Medulla oblongata (tissue), 1 donor: ENCODE measurements around the gene NR0B2.

Experiments
- DNase-seq: peaks from one replicate; pipeline ENCODE4 v3.0.0-alpha.2; 2015; ENCODE audit errors: extremely low spot score

Gene NR0B2

DNA sequence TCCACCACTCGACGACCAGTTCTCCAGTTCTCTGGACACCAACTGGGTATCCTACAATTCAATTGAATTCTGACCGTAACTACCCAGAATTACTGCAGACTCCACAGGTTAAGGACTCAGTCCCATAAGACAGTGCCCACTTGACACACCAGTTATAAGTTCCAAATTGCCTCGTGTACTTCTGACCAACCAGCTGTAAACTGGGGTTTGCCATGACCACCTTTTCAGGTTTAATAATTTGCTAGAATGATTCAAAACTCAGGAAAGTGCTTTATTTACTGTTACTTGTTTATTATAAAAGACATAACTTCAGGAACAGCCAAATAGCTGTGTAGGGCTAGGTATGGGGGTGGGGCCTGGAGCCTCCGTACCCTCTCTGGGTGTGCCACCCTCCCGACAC, 23.0 kb upstream of the NR0B2 start:
- no peak for DNase-seq

- peak; percentile 20 for DNase-seq
These were observed 18.8 kb upstream of the NR0B2 start for GRCh38 chr1:26932531-26932930.

GRCh38 chr1:26923711-26924110, 9.9 kb upstream of the NR0B2 start:
- no peak for DNase-seq

- DNase-seq, result no peak
These were observed 9.1 kb upstream of the NR0B2 start for GRCh38 chr1:26922901-26923300.

DNA sequence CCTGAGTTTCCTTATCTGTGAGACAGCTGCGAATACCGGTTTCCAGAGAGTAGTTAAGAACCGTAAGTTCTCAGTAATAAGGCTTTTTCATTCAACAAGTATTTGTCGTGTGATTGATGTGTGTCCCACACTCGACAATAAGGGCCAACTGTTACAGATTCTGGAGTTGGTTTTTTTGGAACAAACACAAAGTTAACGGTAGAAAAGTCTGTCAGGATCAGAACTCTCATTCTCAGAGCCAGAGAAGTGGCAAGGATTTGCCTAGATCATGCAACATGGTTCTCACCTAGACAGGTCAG, 8.6 kb upstream of the NR0B2 start:
- no peak for DNase-seq

DNA sequence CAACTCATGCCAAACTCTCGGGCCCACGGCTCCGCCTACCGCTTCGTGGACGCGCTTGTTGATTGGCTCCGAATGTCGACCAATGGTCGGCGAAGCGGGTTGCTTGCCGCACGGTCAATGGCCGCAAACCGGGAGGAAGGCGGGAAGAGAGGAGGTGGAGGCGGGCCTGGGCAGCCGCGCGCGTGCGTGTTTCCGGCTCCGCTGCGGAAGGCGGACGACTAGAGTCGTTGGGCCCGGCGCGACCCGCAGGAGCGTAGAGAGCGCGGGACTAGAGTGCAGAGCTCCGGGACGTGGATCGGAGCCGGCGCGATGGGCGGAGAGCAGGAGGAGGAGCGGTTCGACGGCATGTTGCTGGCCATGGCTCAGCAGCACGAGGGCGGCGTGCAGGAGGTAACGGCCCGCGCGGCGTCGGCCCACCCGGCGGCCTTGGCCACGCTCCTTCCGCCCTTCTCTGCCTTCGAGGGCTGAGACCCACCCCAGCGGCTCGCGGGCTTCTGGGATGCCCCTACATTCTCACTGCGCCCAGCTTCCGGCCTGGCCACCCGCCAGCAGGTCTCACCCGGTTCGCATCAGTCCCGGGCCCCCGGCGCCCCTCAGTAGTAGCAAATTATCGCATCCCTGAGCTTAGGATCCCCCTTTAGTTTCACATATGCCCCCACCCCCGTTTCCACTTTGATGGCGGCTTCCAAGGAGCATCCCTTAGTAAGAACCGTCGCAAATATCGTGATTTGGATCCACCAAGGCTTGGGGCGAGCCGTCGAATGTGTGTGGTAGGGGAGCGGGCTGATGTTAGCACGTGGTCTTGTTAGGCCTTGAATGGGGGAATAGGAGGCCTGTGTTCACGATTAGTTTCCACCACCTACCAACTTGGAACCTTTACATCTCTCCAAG, 8.0 kb upstream of the NR0B2 start, which contains the start of gene NUDC:
NUDC (plus strand) TSS at position 204 of the 891 bp plus-strand sequence; CDS start at position 310, 106 bp downstream.
- DNase-seq, result peak; percentile 99

DNA sequence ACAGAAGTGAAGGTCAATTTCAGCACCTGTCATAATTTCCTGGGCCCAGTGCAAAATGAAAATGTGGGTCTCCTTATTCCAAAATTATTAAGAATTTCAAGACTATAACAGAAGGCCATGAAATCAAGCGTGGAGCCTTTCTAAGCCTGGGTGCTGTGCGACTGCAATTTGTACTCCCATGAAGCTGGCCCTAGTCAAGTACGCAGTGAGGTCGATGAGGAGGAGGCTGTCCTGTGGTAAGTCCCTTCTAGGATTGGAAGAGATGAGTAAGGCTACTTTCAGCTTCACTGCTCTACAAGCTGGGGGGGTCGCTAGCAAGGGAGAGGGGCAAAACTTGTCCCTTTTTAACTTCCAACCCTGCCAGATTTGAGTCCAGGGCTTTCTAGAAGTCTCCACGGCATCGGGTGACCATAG, 7.4 kb upstream of the NR0B2 start:
- no peak for DNase-seq

GRCh38 chr1:26915204-26915842, 1.5 kb upstream of the NR0B2 start:
- no peak for DNase-seq

DNA sequence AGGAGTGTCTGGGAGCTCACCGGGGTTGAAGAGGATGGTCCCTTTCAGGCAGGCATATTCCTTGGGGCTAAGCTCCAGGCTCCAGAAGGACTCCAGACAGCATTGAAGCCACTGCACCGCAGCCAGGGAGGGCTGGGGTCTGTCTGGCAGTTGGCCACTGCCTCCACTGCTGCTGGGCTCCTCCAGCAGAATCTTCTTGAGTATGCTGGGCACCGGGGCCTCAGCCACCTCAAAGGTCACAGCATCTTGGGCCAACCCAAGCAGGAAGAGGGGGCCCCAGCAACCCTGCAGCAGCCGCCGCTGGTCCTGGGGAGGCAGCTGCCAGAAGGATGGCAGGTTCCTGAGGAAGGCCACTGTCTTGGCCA, 404 bp downstream of the NR0B2 start:
- no peak for DNase-seq

DNA sequence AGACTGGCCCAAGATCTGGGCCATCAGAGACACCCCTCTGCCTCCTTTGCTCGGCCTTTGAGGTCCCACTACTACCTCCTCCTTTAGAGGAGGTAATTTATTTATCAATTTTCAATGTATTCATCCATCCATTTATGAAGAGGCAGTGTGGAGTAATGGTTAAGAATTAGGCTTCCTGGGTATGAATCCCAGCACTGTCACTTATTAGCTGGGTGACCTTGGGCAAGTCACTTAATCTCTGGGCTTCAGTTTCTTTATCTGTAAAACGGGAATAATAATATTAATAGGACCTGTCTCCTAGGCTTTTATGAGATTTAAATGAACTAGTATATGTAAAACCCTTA, 1.7 kb downstream of the NR0B2 start:
- DNase-seq, result no peak

GRCh38 chr1:26911399-26912146, 2.2 kb downstream of the NR0B2 start:
- no peak for DNase-seq

GRCh38 chr1:26910343-26911160, 3.2 kb downstream of the NR0B2 start:
- DNase-seq, result no peak

DNA sequence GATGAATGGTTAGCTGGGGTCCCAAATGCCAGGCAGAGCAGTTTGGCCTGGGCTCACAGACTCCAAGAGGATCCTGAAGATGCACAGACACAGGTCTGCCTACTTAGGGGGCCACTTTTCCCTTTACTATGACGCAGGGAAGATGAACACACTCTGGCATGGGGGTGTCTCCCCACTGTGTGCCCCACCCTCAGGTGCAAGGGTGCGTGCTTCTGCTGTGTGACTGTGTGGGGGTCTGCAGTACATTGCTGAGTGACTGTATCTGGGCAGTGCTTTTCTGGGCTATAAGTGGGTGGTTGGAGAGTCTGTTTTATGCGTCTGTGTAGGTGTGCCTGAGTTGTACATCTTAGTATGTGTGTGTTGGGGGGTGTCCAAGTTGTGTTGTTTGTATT, 3.8 kb downstream of the NR0B2 start:
- no peak for DNase-seq

DNA sequence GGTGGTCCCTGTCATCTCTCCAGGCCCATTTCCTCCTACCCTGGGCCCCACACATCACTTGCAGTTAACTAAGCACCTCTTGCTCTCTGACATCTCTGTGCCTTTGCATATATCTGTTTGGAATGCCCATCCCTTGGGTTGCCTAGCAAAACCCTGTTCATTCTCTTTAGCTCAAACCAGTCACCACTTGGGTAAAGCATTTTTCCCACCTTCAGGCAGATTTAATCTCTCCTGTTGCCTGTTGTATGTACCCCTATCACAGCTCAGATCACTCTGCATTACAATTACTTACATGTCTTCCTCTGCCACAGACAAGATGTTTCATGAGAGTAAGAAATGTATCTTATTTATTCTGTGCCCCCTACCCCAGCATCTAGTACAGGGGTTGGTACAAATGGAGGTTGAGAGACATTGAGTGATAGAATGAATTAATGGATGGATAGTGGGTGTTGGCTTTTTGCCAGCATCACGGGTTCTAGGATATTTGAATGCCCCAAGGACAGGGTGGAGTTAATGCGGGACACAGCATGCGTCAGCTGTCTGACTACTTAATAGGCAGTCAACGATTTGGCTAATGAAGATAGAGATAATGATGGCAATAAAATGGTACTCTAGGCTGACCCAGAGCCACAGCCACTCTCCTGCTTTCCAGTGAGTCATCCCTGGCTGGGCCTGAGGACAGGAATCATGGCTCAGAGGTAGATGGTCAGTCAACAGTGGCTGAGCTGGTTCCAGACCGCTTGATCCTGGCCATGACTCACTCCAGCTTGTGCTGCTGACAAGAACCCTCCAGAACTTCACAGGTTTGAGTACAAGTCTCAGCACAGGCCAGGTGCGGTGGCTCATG, 6.5 kb downstream of the NR0B2 start:
- DNase-seq, result no peak

- no peak for DNase-seq
These were observed 12.8 kb downstream of the NR0B2 start for GRCh38 chr1:26900815-26901511.

DNA sequence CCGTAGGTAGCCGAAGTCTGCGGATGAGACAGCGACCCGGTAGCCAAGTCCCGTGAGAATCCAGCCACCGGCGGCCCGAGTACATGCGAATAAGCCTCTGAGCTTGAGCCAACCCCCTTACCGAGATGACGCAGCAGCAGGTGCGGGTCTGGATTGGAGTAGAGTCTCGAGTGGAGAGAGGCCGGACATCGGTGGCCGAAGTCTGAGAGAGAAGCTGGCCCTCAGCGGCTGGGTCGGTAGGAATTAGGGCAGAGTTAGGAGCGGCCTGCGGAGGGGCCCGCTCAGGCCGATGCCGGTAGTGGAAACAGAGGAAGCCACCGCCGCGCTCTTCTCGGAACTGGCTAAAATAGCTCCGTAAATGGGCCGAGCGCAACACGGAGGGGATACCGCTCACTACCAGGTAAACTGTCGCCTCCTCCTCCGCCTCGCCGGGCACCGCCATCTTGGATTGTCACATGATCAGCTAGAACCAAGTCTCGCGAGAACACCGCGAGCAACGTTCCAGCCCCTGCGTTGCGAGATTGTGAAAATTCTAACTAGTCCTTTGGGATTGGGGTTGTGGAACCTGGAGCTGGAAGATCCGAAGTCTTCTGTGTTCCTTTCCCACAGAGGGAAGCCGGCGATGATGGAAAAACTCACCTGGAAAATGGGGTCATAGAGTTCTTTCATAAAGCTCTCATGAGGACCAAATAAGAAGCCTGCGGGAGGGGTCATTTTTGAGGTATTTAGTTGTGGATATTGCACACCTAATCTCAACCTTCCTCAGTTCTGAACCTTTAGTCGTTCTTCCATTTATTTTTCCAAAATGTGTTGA, 13.6 kb downstream of the NR0B2 start, which contains the start of gene GPATCH3:
GPATCH3 (minus strand) TSS at position 467 of the 814 bp plus-strand sequence; CDS start at position 442, 25 bp downstream.
- peak; percentile 92 for DNase-seq

DNA sequence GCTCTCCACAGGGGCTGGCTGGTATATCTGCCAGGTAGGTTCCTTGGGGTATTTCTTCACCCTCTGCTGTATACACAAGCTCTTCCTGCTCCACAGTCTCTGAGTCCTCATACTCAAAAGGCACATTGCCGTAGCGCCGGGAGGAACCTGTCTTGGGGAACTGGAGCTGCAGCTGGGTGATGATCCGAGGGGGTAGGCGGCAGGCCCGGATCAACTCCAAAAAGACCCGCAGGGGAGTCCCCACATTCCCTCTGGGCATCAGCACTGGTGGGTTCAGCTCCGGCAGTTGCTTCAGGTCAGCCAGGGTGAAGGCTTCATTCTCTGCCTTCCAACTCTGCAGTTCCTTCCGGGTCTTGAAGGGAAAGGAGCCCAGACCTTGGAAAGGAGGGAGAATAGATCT, 16.4 kb downstream of the NR0B2 start:
- no peak for DNase-seq

DNA sequence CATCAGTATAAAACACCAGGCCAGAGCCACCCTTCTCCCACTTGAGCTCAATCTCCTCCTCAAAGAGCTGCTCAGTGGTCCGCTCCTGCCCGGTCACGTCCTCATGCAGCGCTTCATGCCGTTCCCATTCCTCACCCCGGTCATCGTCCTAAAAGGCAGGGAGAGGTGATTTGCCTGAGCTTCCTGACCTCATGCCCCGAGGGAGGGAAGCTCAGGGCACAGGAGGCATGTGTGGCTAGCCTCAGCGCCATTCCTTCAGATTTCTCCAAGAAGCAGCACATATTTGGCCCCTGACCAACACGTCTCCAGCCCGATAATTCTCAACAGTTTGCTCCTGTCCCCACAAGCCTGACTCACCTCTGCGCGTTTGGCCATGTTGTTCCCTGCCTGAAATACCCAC, 19.5 kb downstream of the NR0B2 start:
- DNase-seq, result no peak

DNA sequence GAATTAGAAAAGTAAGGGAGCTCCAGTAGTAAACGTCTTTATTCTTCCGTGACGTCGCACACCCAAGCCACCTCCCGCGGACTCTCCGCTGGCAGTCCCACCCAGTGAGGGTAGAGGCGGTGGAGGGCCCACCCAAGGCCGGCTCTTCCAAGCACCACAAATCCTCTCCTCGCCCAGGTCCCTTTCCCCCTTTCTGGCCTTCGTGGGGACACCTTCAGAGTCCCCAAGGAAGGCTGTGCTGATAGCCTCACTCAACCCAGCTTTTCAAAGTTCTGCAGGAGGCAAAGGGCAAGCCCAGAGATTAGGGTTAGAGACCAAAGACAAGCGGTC, 23.3 kb downstream of the NR0B2 start:
- no peak for DNase-seq
